Esophagus muscularis mucosa (tissue), 2 donors: ENCODE measurements around the gene ZNF780A.

Experiments
- POLR2A ChIP-seq: fragments of 450-650 bp; IDR thresholded peaks from one replicate; pipeline ENCODE4 v1.6.1; 2017; ENCODE audit warnings: antibody characterized with exemption, moderate library complexity, mild to moderate bottlenecking, low read depth
- POLR2AphosphoS5 ChIP-seq, 2 donors: sonication (generic); formaldehyde crosslinking; IDR thresholded peaks; one replicate each; pipeline ENCODE4 v1.6.1; 2017; ENCODE audit warnings: antibody characterized with exemption in 2 of 2

DNA sequence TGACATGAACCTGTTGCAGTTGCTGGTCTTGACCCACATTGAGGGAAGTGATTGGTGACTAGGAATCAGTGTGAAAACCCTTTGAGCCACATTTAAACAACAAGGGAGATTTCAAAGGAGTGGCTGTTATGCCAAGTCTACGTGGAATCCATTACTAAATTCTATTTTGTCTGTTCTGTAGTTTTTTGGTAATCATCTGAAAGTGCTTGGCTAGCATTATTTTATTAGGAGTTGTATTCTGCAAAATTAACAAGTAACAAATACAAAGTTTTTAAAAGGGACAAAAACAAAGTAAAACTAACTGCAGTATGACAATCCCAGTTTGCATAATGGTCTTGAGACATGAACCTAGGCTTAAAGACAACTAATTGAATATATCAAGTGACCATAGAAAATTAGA lies 14.0 kb upstream of the ZNF780A start:
- no peak for TF ChIP-seq POLR2A
- no peak for TF ChIP-seq POLR2AphosphoS5 (IDR thresholded peaks at IDR 0.05)
